NCI-H2227 (cell line): ENCODE results near the gene HOXC11.
A peak's percentile ranks its signal among the peaks of the same experiment; 100 is the strongest.

Source experiments
- DNase-seq: peaks from one replicate; lab custom pipeline; 2025; ENCODE audit not compliant: unreplicated experiment; lab: John Stamatoyannopoulos, UW

The HOXC11 gene

GRCh38 chr12:53997204-53998109, 24.5 kb downstream of the HOXC11 start:
- DNase-seq = no peak

GRCh38 chr12:53998110-53998899, 25.4 kb downstream of the HOXC11 start:
- no peak for DNase-seq

- DNase-seq = no peak
Measured at GRCh38 chr12:53998900-53999236, 25.9 kb downstream of the HOXC11 start.

- DNase-seq = peak; percentile 68
Measured at GRCh38 chr12:53999559-54000115, 26.7 kb downstream of the HOXC11 start.

- DNase-seq = peak; percentile 38
Measured at GRCh38 chr12:54000116-54001114, 27.5 kb downstream of the HOXC11 start, which contains the start of gene HOXC9. TSS of gene HOXC9 (plus strand) at chr12:54000161. CDS start at chr12:54000189, 28 bp downstream.

GRCh38 chr12:54001283-54002187, 28.6 kb downstream of the HOXC11 start:
- no peak for DNase-seq

- no peak for DNase-seq
Measured at GRCh38 chr12:54002278-54002914, 29.5 kb downstream of the HOXC11 start.

- no peak for DNase-seq
Measured at GRCh38 chr12:54002915-54003389, 30.0 kb downstream of the HOXC11 start.

- no peak for DNase-seq
Measured at GRCh38 chr12:54003625-54004024, 30.7 kb downstream of the HOXC11 start.

GRCh38 chr12:54004063-54004840, 31.3 kb downstream of the HOXC11 start:
- DNase-seq = no peak

GRCh38 chr12:54004841-54005530, 32.1 kb downstream of the HOXC11 start:
- DNase-seq = no peak

GRCh38 chr12:54005531-54005852, 32.6 kb downstream of the HOXC11 start:
- DNase-seq = no peak

- peak; percentile 82 for DNase-seq
Measured at GRCh38 chr12:54005853-54006558, 33.1 kb downstream of the HOXC11 start.

GRCh38 chr12:54006559-54007220, 33.8 kb downstream of the HOXC11 start:
- no peak for DNase-seq

GRCh38 chr12:54007538-54008259, 34.8 kb downstream of the HOXC11 start:
- no peak for DNase-seq

- no peak for DNase-seq
Measured at GRCh38 chr12:54008260-54008552, 35.3 kb downstream of the HOXC11 start.
